Dedifferentiated amniotic fluid mesenchymal stem cell (primary cell): ENCODE data around the gene DNAJC5.

Experiments used
- DNase-seq: peaks from one replicate; pipeline ENCODE4 v3.0.0-alpha.2; 2016; ENCODE audit errors: extremely low spot score

Gene DNAJC5

DNA sequence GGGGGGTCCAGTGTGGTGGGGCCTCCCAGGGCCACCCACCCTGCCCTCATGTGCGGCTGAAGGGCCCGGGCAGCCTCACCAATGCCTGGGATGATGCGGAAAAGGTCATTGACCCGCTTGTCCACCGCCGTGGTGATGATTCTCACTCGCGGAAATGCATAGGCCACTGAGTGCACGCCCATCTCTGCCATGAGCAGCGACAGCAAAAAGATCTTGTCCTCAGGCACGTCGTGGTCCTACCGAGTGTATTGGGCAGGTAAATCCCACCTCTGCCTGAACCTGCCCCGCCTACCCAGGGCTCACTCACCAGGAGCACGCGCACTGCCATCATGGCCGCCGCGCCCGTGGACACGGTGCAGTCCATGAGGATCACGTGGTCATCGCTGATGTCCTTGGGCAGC is 45.1 kb downstream of the DNAJC5 start:
- DNase-seq: no peak

DNA sequence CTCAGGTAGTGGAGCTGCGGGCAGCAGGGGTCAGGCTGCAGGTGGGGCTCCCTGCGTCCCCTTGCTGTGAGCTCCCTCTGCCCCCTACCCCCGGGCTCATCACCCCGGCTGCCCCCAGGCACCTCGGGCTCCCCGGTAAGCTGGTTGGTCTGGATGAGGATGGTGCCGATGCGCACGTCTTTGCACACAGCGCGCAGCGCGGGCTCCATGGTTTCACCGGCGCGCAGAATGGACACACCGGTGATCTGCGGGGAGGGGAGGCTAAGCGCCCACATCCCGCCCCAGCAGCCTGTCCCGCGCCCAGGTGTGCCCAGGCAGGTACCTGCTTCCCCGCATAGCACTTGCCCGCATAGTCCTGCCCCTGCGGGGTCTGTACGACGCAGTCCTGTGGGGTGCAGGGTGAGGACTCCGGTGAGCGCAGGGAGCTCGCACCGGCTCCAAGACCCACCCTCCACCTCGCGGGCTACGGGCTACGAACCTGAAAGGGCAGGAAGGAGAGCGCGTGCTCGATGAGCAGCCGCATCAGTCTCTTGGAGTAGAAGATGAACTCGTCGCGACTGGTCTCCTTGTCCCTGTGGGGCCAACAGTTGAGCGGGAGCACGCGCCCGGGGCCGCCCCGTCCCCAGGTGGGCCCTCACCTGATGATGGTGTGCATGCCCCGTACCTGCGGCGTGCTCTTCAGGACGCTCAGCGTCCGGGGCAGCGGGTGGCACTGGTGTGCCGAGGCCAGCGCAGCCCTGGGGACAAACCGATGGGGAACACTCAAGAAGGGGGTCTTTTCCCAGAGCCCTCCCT is 45.7 kb downstream of the DNAJC5 start:
- no peak for DNase-seq

DNA sequence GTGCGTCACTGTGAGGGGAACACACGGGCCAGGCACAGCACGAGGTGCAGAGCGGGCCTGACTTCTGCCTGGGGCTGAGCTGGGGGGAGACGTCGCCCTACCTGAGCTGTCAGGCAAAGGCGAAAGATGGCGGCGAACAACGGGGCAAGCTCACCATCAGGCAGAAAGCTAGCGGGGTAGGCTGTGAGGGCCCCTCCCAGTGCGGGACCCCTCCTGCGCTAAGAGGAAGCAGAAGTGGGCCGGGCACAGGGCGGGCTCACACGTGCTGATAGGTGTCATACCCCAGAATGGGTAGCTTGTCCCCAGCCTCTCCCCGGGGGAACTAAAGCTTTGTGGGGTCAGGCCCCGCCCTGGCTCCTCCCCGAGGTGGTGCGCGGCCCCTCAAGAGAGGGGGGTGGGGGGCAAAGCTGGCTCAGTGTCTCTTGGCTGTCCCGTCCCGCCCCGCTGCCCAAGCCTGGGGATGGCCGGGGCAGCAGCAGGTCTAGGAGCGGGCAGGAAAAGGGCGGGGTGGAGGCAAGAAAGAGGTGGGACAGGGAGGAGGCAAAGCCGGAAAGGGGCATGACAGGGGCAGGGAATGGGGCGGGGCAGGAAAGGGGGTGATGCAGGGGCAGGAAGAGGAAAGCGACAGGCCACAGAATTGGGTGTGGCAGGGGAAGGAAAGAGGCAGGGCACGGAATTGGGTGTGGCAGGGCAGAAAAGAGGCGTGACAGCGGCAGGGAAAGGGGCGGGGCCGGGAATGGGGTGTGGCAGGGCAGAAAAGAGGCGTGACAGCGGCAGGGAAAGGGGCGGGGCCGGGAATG is 46.6 kb downstream of the DNAJC5 start:
- no peak for DNase-seq

GRCh38 chr20:63942250-63942951 is 47.5 kb downstream of the DNAJC5 start:
- DNase-seq: no peak

GRCh38 chr20:63942969-63943807 is 48.3 kb downstream of the DNAJC5 start:
- no peak for DNase-seq

GRCh38 chr20:63943808-63944077 is 48.8 kb downstream of the DNAJC5 start:
- no peak for DNase-seq

GRCh38 chr20:63944078-63944941 is 49.4 kb downstream of the DNAJC5 start:
- DNase-seq: no peak

DNA sequence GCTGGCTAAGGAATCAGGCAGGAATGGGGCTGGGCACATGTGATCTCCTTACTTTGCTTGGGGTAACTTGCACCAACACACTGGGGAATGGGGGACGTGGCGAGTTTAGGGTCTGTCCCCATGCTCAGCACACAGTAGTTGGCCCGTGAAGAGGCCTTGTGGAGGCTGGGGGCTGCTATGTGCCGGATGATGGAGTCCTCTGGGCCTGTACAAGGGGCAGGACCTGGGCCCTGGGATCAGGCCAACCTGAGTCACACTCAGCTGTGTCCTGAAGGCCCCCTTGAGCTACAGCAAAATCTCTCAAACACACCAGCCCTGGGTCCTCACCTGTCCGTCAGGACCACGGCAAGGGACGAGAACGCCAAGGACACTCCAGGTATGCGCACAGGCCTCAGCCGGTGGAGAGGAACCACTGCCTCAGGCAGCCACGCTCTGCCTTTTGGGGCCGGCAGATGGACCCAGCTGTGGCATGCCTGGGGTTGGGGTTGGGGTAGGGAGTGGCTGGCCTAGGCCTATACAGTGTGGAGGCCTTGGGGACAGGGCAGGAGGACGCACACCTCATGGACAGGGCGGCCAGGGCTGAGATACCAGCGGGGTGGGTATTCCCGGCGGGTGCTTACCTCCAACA is 50.2 kb downstream of the DNAJC5 start:
- DNase-seq: no peak

GRCh38 chr20:63945921-63946920 is 51.3 kb downstream of the DNAJC5 start:
- DNase-seq: no peak

DNA sequence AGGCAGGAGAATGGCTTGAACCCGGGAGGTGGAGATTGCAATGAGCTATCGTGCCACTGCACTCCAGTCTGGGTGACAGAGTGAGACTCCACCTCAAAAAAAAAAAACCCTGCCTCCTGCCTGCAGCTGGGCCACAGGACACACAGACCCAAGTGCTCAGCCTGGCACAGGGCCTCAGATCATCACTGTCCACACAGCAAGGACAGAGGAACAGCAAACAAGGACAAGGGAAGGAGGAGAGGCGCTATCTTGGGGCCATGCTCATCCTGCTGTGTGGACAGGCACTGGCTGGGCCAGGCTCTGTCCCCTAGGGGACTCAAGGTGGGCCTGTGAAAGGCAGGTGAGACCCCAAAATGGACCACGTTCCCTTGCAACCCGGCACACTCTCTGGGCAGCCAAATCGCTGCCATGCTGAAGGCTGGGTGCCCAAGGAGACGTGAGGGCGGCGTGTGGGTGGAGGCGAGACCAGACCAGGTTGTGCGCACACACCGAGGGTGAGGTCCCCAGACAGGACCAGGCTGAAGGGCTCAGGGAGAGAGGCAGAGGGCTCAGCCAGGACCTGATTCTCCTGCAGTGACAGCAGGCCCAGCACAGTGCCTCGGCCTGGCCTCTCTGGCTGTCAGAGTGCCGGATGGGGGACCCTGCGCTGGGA is 52.2 kb downstream of the DNAJC5 start:
- no peak for DNase-seq

GRCh38 chr20:63947638-63948456 is 52.9 kb downstream of the DNAJC5 start:
- DNase-seq: no peak

DNA sequence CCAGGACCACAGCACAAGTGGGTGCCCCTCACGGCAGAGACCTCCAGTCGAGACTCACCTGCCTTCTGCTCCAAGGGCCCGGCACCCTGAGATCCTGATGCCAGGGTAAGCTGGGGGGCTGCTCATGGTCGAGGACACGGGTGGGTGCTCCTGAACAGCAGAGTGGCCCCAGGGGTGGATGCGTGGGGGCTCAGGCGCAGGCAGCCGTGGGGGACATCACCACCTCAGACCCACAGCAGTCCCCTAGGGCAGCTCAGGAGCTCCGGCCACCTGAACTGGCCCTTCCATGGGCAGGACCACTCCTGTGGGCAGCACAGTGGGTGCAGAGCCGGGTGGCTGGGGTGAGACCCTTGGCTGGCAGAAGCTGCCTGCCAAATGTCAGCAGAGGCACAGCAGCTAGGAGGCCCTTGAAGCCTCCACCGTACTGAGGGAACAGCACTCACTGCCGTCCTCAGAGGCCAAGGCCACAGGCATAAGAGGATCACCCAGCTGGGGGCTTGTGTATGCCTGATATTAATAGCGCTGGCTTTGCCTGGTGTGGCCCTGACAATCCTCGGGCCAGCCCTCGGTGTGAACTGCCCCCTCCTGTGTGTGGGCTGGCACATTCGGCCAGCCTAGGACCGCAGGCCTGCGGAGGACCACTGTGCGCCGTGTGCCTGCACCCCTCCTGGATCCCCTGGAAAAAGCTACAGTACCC is 55.9 kb downstream of the DNAJC5 start:
- DNase-seq: no peak

GRCh38 chr20:63951398-63952209 is 56.7 kb downstream of the DNAJC5 start:
- no peak for DNase-seq

DNA sequence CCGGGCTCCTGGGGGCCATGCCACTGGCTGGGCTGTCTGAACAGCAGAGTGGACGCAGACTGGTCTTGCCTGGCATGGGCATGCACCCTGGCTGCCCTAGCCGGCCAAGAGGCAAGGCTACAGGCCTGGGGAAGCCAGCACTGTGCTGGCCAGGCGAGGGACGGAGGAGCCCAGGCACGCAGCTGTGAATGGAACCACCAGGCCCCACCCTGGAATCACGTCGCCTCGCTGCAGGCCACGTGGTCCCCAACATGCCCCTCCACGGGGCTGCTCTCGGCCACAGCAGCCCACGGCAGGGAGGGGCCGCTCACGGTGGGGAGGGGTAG is 57.2 kb downstream of the DNAJC5 start:
- DNase-seq: no peak

DNA sequence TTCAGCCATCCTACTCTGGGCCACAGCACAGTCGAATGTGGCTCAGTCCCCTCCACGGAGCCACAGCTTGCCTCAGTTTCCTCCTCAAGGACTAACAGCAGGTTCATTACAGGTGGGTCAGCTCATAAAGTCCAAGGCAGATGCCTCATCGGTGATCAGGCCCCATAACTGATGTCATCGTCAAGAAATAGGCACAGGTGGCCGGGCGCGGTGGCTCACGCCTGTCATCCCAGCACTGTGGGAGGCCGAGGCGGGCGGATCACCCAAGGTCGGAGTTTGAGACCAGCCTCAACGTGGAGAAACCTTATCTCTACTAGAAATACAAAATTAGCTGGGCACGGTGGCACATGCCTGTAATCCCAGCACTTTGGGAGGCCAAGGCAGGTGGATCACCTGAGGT is 57.8 kb downstream of the DNAJC5 start:
- no peak for DNase-seq

DNA sequence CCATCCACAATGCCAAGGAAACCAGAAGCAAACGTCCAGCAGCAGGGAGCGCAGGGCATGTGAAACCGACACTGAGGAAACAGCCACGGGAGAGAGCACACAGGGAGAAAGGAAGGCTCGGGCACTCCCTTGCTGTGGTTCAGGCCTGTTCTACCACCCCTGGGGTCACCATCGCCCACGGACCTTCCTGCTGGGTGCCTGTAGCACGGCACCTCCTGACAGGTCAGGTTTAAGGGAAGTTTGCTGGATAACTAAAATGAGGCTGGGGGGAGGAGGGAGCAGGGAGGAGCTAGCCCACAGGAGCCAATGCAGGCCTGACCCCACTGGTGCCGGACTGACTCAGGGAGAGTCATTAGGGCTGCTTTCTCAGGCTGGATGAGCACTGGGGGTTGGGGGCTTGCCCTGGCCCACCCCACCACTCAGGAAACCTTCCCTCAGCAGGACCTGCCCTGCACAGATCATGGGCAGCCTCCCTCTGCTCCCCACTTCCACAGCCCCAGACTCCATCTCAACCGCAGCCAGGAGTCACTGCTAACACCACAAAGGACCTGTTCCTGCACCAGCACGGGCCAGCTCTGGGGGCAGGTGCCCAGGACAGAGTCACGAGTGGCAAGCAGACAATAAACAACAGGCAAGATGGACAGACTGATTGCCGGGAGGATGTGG is 59.0 kb downstream of the DNAJC5 start:
- DNase-seq: no peak
